ENCODE data around the gene CAMK2B.
A peak's percentile ranks its signal among the peaks of the same experiment; 100 is the strongest.

CAMK2B gene

DNA sequence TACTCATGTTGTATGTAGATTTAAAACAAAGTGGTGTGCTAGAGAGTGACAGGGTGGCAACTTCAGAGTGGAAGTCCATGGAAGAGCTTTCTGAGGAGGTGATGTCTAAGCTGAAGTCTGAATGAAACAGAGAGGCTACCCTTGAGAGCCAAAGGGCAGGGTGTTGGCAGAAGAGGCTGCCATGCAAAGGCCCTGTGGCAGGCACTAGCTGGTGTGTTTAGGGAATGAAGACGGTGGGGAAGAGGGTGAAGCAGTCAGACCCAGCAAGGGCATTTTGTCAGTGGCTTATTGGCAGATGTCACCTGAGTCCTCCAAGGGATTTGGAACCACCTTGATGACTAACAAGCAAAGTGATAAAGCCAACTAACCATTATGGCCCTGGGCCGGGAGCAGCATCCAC is 3.7 kb upstream of the CAMK2B start:
- no peak for DNase-seq

DNA sequence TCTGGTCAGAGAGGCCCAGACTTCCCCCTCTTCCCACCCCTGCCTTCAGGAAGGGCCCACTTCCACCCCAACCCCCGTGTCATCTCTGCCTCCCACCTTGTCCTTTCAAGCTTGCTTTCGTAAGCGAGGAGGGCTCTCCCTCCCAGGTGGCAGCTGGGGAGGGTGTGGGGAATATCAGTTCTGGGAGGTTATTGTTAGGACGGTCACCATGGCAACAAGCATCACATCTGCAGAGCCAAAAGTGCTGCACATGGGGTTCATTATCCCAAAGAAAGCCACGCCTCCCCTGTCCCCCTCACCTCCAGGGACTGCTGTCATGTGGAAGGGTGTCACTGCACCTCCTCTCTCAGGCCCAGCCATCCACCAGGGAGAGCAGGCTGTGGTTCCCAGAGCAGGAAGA is 2.6 kb upstream of the CAMK2B start:
- DNase-seq = no peak

DNA sequence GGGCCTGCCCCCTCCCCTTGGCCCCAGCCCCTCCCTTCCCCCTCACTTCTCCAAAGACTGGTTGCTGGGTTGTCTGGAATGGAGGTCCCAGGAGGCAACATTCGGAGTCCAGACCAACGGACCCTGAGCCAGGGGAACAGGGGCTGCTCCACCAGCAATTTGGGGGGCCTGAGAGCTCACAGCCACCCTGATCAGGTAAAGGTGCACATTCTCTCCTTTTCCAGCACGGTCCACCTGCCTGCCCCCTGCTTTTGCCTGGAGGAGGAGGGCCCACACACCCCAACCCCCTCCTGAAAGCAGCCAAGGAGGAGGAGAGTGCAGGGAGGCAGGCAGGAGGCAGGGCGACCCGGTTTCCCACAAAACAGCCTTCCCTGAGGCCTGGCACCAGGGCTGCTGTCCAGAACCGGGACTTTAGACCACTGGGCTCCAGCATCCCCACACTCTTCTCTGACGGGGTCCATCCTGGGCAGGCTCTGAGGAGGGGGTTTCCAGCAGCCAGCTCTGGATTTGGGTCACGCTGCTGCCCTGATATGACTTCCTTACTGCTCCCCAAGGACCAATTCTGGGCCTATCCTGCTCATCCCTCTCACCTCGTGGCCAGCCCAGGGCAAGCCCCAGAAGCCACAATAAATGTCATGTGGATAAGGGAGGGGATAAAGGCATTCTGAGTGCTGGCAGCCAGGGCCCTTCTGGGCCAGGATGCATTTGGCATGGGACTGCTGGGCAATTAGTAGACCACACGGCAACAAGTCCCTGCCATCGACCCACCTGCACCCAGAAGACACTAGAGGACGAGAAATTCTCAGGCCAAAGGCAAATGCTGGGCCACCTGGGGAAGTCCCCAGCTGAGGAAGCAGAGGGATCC is 1.1 kb upstream of the CAMK2B start:
- DNase-seq = no peak

DNA sequence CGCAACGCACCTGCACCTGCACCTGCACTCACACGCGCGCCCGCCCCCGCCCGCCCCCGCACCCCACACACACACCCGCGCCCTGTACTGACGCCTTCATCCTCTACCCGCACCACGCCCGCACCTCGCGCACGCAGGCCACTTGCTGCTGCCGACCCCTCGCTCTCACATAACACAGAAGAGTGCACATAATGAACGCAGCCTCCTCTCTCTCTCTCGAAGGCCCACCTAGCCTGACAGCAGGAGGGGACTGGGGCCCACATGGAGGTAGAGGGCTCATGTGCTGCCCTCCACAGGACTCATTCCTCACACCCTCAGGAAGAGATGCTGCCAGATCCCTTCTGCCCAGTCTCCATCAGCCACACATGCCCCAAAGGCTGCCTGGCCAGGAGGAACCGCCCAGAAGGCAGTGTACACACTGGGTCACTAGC is 432 bp upstream of the CAMK2B start:
- DNase-seq = no peak

DNA sequence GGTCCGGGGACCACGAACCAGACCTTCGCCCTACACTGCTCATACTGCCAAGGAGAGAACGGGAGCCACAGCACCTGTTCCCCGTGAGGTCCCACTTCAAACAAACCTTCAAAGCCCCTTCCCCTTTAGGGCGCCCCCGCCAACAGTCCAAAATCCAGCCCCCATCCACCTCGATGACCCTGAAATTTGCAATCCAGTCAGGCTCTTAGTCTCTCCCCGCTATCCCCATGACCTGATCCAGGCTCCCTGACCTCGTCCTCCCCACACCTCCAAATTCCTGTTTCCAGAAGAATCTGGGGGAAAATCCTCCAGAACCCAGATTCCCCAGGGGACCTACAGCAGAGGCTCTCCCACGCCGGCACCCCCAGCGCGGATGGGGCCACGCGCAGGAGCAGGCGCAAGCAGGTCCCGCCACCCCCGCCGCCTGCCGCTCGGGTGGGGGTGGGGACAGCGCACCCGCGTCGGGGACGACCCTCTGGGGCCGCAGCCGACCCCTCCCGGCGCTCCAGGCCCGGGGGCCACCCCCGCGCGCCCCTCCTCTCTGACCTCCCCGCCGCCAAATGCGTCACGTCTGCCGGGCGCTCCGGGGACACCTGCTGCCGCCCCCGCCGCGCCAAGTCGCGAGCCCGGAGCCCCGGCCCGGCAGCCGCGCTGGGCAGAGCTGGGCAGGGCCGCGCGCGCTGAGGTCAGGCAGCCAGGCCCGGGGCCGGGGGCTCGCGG is 753 bp downstream of the CAMK2B start:
- peak; percentile 27 for DNase-seq

DNA sequence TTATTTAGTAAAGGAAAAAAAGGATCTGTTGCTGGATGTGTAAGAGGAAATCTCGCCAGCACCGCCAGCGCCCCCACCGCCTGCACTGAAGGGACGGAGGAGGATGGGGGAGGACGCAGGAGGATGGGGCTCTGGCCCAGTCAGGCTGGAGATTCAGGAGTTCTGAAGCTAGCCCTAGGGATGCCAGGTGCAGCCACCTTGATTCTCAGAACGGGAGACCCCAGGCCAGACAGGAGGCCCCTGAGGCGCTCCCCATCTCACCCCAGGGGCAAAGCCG is 1.3 kb downstream of the CAMK2B start:
- no peak for DNase-seq

DNA sequence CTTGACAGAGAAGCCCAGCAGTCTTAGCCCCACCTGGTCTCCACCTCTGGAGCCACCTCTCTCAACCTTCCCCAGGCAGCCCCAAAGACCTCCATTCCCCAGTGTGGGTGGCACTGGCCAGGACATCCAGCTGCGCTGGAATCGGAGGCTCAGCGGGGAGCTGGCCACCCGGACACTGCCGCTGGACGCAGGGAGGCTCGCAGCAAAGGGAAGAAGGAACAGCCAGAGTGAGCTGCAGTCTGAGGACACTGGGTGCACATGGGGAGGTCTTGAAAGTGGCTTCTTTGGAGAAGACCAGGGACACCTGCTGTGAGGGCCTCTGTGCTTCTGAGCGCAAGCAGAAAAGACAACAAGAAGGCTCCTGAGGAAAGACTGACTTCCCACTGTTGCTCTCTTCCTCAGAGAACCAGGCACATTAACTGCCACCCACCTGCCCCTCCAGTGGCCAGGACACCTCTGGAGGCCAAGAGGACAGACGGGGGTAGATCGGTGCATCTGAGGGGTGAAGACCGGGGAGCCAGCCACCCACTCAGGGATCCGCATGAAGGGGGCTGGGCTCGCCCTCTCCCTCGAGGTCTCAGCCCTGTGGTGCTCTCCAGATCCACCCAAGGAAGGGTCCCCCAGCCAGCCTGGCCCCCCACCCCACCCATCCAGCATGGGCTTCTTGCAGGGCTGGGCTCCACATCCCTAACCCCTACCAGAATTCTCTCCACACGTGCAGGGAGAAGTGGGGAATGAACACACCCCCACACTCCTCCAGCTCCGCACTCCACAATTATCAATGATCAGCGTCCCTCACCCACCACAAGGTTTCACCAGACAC is 1.8 kb downstream of the CAMK2B start:
- no peak for DNase-seq

DNA sequence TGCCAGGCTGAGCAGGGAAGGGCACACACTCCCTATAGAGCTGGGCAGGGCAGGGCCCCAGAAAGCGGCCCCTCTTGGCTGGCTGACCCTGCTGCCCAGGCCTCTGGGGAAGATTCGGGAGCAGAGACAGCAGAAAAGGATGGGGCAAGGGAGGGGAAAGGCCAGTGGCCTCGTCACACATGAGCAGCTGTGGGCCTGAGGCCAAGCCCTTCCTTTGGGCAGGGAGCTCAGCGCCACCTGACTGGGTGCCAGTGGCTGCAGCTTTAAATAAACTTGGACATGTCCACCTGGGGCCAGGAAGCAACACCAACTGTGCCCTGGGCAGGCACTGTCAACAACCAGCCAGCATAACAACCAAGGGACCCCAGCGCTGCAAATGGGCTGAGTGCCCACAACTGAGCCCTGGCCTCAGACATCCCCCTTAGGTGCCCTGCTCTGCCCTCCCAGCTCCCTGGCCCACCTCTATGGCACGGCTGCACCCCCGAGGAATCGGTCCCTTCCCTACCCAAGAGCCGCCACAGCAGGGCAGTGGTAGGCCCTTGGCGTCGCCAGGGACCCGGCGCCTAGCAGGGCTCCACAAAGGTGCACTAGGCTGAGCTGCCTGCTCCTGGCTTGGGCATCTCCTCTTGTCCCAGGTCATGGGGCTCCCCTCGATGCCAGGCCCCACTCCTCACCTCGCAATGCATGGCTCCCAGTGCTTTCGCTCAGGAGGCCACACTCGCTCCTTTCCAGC is 2.6 kb downstream of the CAMK2B start:
- no peak for DNase-seq

DNA sequence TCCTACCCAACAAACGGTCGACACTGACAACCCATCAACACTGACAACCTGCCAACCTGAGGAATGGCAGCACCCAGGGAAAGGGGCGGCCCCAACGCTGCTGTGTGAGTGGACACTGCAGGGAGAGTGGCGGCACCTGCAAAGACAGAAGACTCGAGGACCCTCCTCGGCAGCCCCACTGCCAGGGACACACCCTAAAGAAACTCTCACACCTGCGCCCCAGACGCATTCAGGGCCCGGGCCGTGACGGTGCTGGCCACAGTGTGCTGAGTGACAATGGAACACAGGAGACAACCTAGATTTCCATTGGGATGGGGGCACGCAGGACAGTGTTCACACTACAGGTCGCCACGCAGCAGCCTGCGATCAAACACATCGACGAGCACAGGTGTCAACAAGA is 3.6 kb downstream of the CAMK2B start:
- DNase-seq = no peak

DNA sequence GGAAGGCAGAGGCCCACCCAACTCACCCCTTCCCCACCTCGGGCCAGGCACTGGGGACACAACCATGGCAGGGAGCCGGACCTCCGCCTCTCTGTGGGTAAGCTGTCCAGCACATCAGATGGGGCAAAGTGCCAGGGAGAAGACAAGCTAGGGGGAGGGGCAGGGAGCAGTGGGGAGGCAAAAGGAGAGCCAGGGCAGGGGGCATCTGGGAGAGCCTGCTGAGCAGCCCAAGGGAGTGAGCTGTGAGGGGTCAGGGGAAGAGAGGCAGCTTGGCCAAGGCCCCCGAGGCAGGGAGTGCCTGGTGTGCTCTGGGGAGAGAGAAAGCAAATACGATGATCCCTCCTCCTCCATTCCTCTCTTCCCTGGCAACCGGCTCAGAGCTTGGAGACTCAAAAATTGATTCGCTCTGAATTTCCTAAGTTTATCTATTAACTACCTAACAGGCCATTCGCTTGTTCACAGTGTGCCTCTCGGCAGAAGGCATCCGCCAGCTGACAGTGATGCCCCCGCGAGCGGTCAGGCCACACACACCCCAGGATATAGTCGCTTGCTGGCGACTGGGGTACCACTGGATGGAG is 4.5 kb downstream of the CAMK2B start:
- DNase-seq = no peak

DNA sequence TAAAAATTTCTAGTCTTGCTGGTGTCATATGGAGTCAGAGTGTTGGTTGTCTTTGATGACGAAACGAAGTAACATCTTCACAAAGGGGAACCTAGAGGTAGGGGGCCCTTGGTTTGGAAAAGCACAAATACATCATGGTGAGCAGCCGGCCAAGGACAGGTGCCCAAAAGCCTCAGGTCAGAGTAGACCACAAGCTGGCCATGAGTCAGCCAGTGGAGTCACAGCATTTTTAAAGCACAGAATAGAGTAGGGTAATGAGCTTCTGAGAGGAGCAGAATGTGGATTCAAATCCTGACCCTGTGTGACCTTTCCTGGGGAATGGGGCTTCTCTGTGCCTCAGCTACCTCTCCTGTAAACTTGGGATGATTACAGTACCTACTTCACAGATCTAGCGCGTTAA is 5.3 kb downstream of the CAMK2B start:
- DNase-seq = no peak

DNA sequence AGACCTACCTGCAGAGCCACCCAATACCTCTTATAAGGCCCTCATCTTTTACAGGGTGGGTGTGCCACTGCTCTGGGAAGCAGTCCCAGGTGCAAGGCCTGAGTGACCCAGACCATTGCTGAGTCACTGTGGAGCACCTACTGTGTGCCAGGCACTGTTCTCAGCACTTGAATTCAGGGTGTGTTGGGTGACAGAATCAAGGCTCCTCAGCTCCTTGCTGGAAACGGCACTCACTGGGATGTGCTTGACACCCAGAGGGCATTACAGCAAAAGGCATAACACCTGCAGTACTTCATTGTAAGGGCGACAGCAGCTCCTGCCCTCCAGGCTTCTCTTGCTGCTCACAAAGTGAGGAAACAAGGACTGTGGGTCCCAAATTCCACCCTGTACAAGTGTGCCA is 7.1 kb downstream of the CAMK2B start:
- DNase-seq = no peak

DNA sequence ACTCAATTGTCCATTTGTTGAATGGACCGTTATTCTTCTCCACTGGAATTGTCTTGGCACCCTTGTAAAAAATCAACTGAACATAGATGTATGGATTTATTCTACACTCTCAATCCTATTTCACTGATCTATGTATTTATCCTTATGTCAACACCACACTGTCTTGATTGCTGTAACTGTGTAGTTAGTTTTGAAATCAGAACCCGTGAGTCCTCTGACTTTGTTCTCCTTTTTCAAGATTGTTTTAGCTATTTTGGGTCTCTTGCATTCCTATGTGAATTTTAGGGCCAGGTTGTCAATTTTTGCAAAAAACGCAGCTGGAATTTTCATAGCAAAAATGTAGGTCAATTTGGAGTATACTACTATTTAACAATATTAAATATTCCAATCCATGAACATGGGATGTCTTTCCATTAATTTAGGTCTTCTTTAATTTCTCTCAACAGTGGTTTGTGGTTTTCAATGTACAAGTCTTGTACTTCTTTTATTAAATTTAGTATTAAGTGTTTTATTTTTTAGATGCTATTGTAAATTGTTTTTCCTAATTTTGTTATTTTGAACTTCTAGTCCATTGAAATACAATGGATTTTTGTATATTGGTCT is 10.0 kb downstream of the CAMK2B start:
- DNase-seq = no peak

DNA sequence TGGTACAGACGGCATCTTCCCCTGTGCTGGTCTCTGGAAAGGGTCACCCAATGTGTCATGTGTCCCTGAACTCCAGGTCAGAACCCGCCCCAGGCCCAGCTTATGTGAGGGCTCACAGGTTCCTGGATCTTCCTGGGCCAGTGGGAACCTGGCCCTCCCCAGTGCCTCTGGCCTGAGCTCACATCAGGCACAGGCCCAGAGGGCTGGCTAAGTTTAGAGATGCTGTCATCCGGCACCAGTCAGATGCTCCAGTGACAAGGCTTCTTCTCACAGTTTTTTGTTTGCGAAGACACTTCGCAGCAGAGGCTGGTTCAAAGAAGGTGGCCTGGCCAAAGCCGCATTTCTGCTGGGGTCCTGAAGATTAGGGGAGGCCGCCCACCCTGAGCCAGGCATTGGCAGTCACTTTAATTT is 11.8 kb downstream of the CAMK2B start:
- DNase-seq = no peak

DNA sequence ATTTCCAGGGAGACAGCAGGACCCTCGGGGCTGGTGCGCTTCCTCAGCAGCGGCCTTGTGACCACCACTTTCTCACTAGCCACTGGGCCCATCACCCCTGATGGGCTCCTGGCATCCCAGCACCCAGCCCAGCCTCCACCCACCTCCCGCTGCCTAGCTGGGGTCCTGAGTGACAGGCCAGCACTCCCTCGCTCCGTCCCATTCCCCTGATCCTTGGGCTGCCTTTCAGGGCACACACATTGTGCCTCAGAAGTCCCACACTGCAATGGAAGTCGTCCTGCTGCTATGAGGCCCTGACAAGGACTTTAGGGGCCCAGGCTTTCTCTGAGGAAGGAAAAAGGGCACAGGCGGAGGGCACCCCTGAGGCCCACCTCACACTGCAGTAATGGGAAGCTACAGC is 12.4 kb downstream of the CAMK2B start:
- no peak for DNase-seq

DNA sequence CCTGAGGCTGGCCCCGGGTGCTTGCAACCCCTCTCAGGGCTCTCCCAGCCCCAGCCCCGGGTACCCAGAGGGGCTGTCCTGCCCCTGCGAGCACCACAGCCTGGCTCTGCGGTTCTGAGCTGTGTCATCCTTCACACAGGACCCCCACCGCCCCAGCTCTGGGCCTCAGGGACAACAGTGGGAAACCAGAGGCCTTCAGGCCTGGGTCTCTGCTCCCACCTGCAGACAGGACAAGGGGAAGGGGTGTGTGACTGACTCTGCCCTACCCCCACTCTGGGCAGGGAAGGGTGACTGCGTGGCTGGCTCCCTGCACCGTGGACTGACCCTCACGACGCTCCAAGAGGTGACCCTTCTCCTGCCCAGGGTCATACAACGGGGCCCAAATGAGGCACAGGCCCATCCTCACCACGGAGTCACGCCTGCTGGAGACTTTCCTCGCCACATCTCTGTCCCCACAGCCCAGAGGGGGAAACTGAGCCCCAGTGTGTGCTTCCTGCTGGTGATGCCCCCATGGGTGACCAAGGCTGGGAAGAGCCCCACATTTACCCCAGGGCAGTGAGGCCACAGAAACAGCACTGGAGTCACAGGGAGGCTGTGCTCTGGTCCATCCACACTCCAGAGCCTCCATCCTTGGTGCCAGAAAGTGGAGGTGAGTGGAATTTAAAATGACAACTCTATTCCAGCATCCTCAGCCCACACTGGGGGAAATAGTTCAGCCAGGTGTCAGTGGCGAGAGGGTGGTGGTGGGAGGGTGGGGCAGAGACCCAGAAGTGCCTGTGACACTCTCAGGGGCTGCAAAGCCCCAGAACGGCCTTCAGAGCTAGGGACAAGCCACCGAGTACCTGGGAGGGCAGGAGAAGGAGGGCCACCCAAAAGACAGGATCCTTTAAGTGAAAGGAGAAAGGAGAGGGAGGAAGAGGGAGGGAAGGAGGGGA is 13.6 kb downstream of the CAMK2B start:
- DNase-seq = no peak

DNA sequence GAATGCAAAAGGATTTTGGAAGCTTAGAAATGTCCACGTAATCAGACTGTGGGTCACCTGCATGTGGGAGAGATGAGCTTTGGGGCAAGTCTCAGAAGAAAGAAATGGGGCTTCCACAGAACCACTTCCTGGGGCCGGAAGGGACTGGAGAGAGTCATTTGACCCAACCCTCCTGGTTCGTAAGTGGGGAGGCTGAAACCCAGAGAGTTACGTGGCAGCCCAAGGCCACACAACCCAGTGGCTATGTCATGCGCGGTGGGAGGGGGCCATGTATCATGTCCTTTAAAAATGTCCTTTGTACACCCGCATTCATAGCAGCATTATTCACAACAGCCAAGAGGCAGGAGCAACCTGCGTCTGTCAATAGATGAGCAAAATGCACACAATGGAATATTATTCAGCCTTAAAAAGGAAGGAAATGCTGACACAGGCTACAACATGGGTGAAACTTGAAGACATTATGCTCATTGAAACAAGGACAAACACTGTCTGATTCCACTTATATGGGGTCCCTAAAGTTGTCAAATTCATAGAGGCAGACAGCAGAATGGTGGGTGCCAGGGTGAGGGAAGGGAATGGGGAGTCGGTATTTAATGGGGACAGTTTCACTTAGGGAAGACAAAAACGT is 15.1 kb downstream of the CAMK2B start:
- DNase-seq = no peak

DNA sequence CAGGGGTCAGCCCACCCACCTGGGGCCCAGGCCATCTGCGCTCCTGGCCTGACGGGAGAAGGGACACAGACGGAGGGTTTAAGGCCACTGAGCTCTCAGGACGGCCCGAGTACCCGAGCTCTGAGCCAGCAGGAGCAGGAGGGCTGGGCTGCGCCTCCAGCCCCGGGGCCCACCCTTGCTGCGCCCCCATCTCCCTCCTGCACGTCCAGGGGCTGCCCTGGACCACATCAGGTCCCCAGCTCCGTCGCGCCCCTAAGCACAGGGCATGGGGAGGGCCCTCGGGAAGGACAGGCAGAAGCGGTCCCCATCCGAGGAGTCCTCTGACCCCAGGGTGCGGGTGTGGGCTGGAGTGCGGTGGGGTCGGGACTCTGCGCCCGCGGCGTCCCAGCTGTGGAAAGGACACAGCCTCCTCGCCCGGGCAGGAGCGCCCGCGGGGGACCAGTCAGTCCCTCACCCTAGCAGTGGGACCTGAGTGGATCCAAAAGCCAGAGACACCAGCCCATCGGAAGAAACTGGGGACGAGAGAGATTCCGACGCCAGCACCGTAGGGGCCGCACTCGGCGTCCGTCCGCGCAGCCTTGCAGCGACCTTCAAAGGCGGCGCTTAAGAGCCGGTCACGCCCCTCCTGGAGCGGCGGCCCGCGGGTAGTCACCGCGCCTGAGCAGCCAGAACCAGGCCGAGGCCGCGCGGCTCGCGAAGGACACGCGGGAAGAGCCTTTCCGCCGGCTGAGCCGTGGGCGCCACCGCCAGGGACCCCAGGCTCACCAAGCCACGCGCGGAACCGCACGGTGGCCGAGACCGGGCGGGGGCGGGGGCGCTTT is 15.9 kb downstream of the CAMK2B start:
- peak; percentile 68 for DNase-seq

DNA sequence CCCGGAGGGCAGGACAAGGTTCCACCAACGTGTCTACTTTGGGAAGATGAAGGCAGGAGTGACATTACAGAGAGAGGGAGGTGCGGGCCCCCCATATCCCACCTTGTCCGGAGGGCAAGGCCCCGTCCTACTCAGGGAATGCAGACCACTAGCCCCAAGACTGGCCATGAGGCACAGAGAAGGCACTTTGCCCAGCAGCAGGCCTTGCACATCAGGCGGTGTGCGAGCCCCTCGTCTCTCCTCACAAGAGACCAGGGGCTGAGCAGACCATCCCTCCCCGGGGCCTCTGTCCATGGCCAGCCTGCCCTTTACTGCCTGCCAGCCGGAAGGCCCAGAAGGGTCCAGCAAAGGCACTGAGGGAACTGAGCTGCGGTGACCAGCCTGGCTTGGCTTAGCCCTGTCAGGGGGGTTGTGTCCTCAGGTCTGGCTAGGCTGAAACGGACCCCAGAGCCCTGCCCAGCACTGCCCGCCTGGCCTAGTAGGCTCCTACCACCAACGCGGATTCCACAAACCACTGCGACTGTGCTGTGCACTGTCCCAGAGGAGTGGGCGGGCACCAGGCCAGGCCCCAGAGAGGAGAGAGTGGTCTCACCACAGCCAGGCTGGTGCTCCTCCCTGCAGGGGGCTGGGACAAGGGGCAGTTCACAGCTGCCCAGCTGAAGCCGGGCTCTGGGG is 16.7 kb downstream of the CAMK2B start:
- no peak for DNase-seq

Measured in stimulated activated CD4-positive, alpha-beta T cell treated with anti-CD3 and anti-CD28 coated beads, Interleukin-15, amount 100 ng/mL, for 24 hours (primary cell).